Measurements from ENCODE around the gene ST7.

ST7 gene

DNA sequence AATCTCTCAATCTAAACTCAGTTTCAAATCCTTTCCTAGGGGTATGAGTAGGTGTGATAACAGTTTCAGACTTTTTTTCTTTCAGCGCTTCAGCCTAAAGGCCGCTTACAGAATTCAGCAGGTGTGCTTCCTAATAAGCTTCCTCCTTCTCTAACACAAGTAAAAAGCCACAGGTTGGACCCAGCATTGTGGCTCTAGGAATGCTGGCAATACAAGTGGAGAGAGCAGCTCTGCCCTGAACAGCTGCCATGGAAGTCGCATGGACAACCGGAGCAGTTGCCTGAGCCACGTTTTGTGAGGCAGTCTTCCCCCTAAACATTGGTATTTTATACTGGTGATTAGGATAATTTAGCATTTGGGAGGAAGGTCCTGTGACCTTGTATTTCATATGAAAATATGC, 83.5 kb downstream of the ST7 start:
- DNase-seq, result no peak
- H3K36me3 ChIP-seq, result no peaks in the 10 kb centered on the region
- H3K9me3 ChIP-seq, result no peaks in the 10 kb centered on the region
- H3K4me1 ChIP-seq, result no peaks in the 10 kb centered on the region; the same call in 1 of the 2 replicates
- no peaks in the 10 kb centered on the region for H3K27me3 ChIP-seq
- no peak overlapping the region for H3K4me3 ChIP-seq (ENCODE audit: low read depth, low read length)
- no peak for TF ChIP-seq CTCF (IDR thresholded peaks at IDR 0.05; ENCODE audit: low read depth, low read length)

GRCh38 chr7:117038408-117038807, 85.1 kb downstream of the ST7 start:
- no peak for TF ChIP-seq CTCF (IDR thresholded peaks at IDR 0.05; ENCODE audit: low read depth, low read length)
- Histone ChIP-seq H3K4me1 (no peaks in the 10 kb centered on the region; the same call in 1 of the 2 replicates), H3K4me3 (ENCODE audit: low read depth, low read length) (no peak overlapping the region), H3K9me3 (no peaks in the 10 kb centered on the region), H3K36me3 (no peaks in the 10 kb centered on the region), H3K27me3 (no peaks in the 10 kb centered on the region)
- no peak for DNase-seq

DNA sequence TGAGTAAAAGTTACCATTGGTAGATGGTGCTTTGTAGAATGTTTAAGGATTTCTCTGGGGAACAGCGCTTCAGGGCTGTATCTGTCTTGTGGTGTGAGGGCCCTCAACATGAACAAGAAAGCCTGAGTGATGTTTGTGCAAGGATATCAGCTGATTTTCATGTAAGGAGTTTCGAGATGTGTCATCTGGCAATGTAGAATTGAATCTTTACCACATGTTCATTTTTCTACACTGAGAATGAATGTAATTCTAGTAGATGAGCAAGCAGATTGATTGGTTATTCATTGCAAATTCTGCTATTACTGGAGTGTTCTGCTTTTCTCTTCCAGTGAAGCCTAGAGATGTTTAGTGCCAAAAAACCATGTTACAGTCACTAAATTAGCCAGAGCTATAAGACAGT, 87.7 kb downstream of the ST7 start:
- H3K36me3 ChIP-seq, result no peaks in the 10 kb centered on the region
- no peaks in the 10 kb centered on the region for H3K27me3 ChIP-seq
- TF ChIP-seq CTCF (IDR thresholded peaks at IDR 0.05; ENCODE audit: low read depth, low read length), result no peak
- no peak overlapping the region for H3K4me3 ChIP-seq (ENCODE audit: low read depth, low read length)
- no peaks in the 10 kb centered on the region; the same call in none of the 2 replicates for H3K4me1 ChIP-seq
- no peaks in the 10 kb centered on the region for H3K9me3 ChIP-seq
- no peak for DNase-seq

- H3K9me3 ChIP-seq, result no peaks in the 10 kb centered on the region
- DNase-seq, result no peak
- no peaks in the 10 kb centered on the region for H3K36me3 ChIP-seq
- no peaks in the 10 kb centered on the region for H3K27me3 ChIP-seq
- no peaks in the 10 kb centered on the region; the same call in none of the 2 replicates for H3K4me1 ChIP-seq
- TF ChIP-seq CTCF (IDR thresholded peaks at IDR 0.05; ENCODE audit: low read depth, low read length), result no peak
- no peak overlapping the region for H3K4me3 ChIP-seq (ENCODE audit: low read depth, low read length)
Observed at GRCh38 chr7:117041822-117042221, 88.5 kb downstream of the ST7 start.

DNA sequence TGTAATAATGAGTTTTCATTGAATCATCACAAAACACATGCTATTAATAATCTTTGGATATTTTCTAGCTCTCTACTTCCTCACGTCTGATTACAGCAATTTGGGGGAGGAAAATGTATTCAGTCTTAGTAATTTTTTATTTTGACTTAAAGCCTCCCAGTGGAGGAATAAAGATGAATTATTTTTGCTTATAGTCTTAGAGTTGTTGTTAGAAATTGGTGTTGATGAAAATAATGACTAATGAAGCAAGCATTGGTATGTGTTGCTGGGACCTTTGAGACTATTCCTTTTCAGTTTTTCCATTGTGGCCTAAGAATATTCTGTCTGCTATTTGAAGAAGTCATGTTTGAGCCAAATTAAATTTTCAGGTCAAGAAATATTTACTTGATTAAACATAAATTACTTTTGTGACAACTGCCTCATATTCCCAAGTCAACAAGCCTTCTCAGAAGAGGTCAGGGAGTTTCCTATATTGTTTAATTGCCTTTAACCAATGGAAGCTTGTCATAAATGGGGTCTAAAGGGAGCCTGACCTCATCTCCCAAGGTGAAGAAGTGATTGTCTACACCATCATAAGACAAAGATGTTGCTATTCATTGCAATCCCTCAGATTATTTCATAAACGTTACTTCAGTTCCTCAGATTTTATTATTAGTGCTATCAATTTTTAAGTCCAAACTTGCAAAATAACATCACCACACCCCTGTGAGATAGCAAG, 90.0 kb downstream of the ST7 start:
- Histone ChIP-seq H3K4me1 (no peaks in the 10 kb centered on the region; the same call in none of the 2 replicates), H3K9me3 (no peaks in the 10 kb centered on the region), H3K4me3 (ENCODE audit: low read depth, low read length) (no peak overlapping the region), H3K27me3 (no peaks in the 10 kb centered on the region), H3K36me3 (no peaks in the 10 kb centered on the region)
- TF ChIP-seq CTCF (IDR thresholded peaks at IDR 0.05; ENCODE audit: low read depth, low read length), result no peak
- no peak for DNase-seq

DNA sequence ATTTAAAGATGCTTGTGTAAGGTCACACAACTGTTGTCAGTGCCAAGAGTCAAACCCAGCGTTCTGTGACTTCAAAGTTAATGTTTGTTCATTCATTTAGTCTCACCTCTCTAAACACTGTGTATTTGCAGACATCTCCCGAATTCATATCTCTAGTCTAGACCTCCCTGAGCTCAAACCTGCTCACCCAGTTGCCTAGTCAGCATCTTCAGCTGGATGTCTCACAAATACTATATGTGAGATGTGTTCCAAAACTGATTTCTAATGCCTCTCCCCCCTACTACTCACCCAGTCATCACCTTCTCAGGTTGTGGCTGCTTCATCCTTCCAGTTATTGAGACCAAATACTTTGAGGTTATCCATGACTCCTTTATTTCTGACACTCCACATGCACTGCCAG, 91.4 kb downstream of the ST7 start:
- TF ChIP-seq CTCF (IDR thresholded peaks at IDR 0.05; ENCODE audit: low read depth, low read length), result no peak
- Histone ChIP-seq H3K27me3 (no peaks in the 10 kb centered on the region), H3K4me3 (ENCODE audit: low read depth, low read length) (no peak overlapping the region), H3K9me3 (no peaks in the 10 kb centered on the region), H3K36me3 (no peaks in the 10 kb centered on the region), H3K4me1 (peaks cover 12% of the 10 kb centered on the region)
- DNase-seq, result no peak

Measured in BE2C (cell line).